Activated CD4-positive, alpha-beta T cell treated with anti-CD3 and anti-CD28 coated beads for 24 hours (primary cell): ENCODE measurements around the gene ST6GALNAC4.

Source experiments
- DNase-seq, 2 donors: peaks; one replicate each; pipeline ENCODE4 v3.0.0-alpha.2; 2020; ENCODE audit warnings: low read depth in 2 of 2

ST6GALNAC4 gene

GRCh38 chr9:127929625-127929979, 12.8 kb upstream of the ST6GALNAC4 start:
- DNase-seq = no peak

DNA sequence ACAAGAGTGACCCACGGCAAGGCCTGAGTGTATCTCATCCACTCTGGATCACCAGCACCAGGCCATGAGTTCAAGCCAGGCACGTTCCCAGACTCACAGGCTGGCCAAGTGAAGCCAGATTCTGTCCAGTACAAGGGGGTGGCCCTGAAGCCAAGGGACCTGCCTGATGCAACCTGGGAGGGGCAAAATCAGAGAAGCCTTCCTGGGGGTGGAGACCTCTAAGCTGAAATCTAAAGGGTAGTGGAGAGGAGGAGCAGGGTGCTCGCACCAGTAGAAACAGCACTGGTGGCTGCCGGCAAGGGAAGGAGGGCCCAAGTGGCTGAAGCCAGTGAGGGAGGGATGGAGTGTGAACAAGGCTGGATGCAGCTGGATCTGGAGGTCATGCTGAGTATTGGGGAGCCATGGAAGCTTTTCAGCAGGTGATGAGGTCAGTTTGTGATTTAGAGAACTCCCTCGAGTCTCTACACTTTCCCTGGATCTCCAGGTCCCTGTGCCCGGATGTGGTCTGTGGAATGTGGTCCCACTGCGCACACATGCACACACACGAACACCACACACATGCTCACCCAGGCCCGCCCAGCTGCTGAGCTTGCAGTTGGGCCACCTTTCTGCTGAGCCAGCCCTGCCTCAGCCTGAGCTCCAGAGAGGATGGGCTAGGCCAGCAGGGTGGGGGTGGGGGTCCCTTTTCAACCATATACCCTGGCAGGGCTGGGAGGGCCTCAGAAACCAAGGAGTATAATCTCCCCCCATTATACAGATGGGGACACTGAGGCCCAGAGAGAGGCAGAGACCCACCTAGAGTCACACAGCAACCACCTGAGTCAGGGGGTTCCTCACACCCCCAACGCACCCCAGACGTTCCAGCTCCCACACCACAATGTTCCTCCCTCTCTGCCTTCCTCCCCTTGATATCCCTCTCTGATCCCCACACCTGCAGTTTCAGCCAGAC, 12.1 kb upstream of the ST6GALNAC4 start:
- DNase-seq = no peak

DNA sequence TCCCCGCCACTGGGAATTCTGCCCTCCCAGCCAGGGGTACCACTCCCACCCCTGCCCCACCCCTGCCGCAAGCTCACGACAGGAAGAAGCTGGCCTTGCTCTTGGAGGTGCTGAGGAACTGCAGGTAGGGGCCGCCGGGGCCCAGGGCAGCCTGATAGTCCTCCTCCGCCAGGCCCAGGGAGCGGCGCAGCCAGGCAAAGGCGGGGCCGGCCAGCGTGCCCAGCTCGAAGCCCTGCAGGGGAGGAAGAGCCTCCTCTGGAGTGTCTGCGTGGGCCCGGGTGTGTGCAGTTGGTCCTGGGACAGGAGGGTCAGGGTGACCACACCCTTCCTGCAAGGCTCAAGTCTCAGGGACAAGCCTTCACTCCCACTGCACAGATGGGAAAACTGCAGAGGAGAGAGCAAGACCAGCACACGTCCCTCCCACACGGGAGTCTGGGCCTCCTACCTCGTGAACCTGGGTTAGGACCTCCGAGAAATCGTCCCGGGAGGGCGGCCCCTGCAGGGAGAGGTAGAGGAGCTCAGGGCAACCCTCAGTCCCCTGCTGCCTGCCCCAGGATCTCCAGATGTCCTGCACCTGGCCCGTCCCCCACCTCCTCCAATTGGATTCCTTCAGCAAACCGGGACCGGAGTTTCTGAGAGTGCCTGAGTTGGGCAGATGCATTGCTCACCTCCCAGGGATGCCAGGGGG, 11.3 kb upstream of the ST6GALNAC4 start:
- DNase-seq = no peak

- DNase-seq = peak in 1 of 2 donors; percentile 73
Measured at GRCh38 chr9:127927201-127927987, 10.6 kb upstream of the ST6GALNAC4 start.

GRCh38 chr9:127926906-127927200, 10.0 kb upstream of the ST6GALNAC4 start:
- no peak for DNase-seq

GRCh38 chr9:127925959-127926905, 9.4 kb upstream of the ST6GALNAC4 start:
- no peak for DNase-seq

GRCh38 chr9:127924736-127925444, 8.0 kb upstream of the ST6GALNAC4 start:
- DNase-seq = no peak

DNA sequence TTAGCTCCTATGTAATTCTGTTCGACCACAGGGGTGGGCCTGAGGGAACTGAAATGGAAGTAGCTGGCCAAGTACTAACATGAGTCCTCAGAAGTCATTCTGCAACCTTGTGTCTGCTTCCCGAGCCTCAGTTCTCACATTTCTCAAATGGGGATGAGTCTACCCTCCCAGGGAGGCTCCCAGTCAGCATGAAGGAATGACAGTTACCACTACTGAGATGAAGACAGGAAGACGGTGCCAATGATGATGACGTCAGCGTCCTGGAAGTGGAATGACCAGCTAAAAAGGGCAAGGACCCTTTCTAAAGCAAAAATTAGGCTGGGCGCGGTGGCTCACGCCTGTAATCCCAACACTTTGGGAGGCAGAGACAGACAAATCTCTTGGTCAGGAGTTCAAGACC, 6.9 kb upstream of the ST6GALNAC4 start:
- no peak for DNase-seq

GRCh38 chr9:127923046-127923445, 6.2 kb upstream of the ST6GALNAC4 start:
- DNase-seq = no peak

DNA sequence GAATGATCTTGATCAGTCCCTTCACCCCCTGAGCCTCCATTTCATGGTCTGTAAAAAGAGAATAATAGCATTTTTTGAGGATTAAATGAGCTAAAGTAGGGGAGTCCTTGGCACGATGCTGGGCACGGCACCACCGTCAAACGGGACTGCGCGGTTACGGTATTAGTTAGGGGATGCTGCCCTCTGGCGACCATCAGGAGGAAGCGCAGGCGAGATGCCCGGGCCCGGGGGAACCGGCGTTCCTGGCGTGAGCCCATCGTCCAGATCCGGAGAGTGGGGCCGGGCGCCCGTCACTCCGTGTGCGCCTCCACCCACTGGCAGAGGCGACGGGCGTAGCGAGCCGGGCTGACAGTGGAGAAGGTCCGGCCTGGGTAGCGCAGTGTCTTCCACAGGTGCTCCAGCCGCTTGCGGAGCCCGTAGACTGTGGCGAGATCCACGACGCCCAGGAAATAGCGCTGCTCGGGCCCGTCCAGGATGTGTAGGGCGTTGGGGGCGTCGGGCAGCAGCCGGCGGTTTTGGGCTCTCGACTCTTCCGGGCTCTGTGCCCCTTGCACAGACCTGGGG, 4.8 kb upstream of the ST6GALNAC4 start:
- DNase-seq = peak; percentile 73 to 76

DNA sequence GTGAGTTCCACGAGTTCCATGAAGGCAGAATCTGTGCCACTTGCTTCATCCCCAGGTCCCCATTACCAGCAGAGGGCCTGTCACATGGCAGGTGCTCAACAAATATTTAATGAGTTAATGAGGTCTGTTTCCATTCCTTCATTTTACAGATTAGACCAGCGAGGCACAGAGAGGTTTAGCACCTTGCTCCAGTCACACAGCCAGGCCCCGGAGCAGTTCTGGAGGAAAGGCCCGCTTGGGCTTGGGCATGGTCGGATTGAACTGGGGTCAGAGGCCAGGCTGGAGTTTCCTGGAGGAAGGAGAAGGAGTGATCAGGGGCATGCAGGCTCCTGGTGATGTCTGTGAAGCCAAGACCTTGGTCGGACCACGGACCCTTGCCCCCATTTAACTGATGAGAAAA, 4.0 kb upstream of the ST6GALNAC4 start:
- DNase-seq = no peak

DNA sequence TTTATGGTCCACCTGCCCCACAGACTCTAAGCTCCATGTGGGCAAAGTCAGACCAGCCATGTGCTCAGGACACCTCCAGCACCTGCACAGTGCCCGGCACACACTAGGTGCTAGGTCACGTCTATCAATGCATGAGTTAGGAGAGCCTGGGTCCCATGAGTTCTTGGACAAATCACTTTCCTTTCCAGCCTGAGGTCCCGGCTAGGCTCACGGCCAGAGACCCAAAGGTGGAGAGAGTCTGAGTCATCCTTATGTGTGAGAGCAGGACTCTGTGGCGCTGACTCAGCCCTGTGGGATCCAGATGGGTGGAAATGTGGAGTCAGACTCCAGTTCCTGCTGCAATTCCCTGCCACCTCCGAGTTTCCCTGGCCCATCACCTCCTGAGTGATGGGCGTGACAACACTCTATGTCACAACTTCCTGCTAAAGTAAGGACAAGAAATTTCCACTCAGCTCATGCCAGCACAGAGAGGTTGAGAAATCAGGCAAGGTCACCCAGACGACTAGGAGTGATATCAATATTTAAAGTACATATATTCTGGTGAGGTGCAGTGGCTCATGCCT, 2.5 kb upstream of the ST6GALNAC4 start:
- DNase-seq = no peak

DNA sequence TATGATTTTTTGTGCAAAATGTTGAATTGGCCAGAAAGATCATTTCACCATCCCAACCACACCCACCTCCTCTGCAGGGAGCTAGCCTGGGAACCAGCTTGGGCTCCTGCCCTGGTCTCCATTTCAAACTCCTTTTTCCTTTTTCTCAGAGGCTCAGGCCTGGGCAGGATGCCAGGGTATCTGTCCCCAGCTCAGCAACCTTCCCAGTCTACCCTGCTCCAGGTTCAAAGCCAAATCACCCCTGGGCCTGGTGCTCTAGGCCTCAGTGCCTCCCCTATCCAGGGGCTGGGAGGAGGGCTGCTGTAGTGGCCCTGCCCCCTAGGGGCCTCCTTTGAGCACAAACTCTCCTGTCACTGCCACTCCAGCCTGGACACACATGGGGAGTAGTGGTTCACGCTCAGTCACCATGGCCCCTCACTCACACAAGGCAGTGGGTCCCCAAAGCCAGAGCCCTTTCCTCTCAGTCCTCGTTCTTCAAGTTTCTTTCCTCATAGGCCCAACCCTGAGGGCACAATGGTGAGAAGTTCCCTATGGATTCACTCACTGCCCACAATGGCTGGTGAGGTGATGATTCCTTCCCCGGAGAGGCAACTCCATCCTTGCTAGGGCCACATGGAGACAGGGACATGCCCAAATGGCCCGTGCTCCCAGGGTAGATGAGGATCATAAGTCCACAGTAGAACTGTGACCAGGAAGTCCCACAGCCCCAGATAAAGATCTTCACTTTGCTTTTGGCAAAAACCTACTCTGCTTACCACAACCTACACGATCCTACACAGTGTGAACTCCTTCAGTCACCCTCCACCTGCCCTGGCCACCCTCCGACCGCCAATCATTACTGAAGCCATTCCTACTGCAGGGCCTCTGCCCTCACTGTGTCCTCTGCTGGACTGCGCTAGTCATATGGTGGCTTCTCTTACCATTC, 1.6 kb upstream of the ST6GALNAC4 start:
- DNase-seq = no peak

GRCh38 chr9:127917603-127918002, 762 bp upstream of the ST6GALNAC4 start:
- DNase-seq = no peak

- DNase-seq = no peak
Measured at GRCh38 chr9:127915801-127916719, 781 bp downstream of the ST6GALNAC4 start.

GRCh38 chr9:127915325-127915752, 1.5 kb downstream of the ST6GALNAC4 start:
- no peak for DNase-seq

- DNase-seq = no peak
Measured at GRCh38 chr9:127913682-127914081, 3.2 kb downstream of the ST6GALNAC4 start.

GRCh38 chr9:127912882-127913281, 4.0 kb downstream of the ST6GALNAC4 start:
- no peak for DNase-seq
